M059J (cell line): ENCODE results near the gene CNTRL. TPM values are rescaled to one million over a fixed set of nuclear protein-coding genes. Genes with fewer than 3 reads are reported as not detected.
"Not testable (repeated sequence)": the region's sequence is repeated elsewhere in the genome, so short reads cannot be mapped to it uniquely, and the experiment has no call there.

Source experiments
- DNase-seq: peaks from one replicate; pipeline ENCODE4 v3.0.0-alpha.2; 2012; ENCODE audit warnings: low read depth
- total RNA-seq: library from RNA; depleted of rRNA; stranded (reverse); fragments of >200 nt; shearing (Covaris generic); gene quantifications from 2 replicates; pipeline ENCODE4 v1.2.3, GENCODE V29; 2014; rRNA removed

The CNTRL gene
- total RNA-seq: 10.1 and 11.1 TPM in 2 replicates

DNA sequence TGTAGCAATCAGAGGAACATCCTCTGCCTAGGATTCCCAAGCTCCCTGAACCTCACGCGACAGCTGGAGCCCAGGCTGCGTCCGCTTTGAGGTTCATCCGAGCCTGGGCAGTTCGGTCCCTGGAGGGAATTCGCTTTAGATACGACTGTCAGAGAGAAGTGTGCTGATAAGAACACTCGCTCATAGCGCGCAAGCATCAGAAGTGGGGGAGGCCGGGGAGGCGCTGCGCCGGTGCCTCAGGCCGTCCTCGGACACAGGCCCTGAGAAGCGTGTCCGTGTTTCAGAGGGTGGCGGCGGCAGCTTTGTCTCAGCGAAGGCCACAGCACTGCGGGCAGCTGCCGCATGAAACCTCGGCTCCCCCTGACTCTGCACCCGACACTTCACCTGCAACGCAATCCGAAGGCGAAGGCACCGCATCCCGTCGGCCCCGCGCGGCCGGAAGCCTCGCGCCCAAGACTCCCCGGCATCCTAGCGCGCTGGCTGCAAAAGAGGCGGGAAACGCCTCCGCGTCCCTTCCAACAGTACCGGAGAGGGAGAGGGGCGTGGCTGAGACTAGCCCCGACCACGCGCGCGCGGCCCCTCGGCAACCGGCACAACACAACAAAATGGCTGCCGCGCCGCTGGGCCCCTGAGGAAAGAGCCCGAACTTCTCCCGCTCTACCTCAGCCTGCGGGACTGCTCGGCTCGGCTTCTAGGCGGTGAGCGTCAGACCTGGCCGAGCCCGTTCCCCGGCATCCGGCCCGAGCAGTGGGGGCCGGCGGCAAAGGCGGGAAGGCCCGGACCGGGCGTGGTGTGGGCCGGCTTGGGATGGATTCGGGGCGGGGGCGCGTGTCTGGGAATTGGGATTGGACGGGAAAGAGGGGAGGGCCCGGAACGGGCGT lies at the start of gene CNTRL:
Gene CNTRL, plus strand, starts transcription at position 586 of the 881 bp plus-strand sequence. CDS start 13,372 bp downstream, outside the sequence.
- DNase-seq: peak; percentile 93

GRCh38 chr9:121026260-121026691 lies 48.5 kb upstream of the CNTRL start:
- DNase-seq: no peak

GRCh38 chr9:121026768-121027167 lies 48.0 kb upstream of the CNTRL start:
- DNase-seq: no peak

- DNase-seq: not testable (repeated sequence)
These were observed 46.5 kb upstream of the CNTRL start for GRCh38 chr9:121028285-121028684.

DNA sequence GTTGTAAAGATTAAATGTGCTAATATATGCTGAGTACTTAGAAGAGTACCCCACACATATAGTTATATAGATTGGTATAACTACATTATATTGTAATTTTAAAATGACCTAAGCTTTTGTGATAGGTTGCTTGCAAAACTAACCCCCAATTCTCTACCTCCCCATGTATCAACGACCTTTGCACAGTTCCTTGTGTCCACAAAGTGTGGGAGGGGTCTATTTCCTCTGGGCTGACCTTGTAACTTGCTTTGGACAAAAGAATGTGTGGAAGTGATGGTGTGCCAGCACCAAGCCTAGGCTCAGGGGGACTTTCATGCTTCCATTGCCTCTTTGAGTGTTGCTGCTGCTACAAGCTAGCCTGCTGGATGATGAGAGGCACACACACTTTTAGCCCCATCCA lies 45.3 kb upstream of the CNTRL start:
- DNase-seq: no peak

GRCh38 chr9:121034529-121034928 lies 40.2 kb upstream of the CNTRL start:
- no peak for DNase-seq

DNA sequence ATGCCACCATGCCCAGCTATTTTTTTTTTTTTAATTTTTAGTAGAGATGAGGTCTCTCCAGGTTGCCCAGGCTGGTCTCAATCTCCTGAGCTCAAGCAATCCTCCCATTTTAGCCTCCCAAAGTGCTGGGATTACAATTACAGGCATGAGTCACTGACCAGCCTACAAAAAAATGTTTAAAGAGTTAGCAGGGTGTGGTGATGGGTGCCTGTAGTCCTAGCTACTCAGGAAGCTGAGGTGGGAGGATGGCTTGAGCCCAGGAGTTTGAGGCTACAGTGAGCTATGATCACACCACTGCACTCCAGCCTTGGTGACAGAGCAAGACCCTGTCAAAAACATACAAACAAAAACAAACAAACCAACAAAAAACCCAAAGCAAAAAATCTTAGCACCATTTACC lies 39.0 kb upstream of the CNTRL start:
- DNase-seq: peak; percentile 56

GRCh38 chr9:121038362-121038761 lies 36.4 kb upstream of the CNTRL start:
- DNase-seq: no peak

- DNase-seq: no peak
These were observed 36.0 kb upstream of the CNTRL start for GRCh38 chr9:121038804-121039203.

DNA sequence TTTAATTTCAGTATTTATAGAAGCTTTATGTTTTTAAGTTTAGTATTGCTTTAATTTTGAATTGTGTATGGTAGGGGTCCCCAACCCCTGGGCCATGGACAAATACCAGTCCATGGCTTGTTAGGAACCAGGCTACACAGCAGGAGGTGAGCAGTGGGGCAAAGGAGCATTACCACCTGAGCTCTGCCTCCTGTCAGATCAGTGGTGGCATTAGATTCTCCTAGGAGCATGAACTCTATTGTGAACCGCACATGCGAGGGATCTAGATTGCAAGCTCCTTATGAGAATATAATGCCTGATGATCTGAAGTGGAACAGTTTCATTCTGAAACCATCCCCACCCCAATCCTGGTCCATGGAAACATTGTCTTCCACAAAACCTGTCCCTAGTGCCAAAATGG lies 26.6 kb upstream of the CNTRL start:
- no peak for DNase-seq

- DNase-seq: no peak
These were observed 26.1 kb upstream of the CNTRL start for GRCh38 chr9:121048618-121049017.

DNA sequence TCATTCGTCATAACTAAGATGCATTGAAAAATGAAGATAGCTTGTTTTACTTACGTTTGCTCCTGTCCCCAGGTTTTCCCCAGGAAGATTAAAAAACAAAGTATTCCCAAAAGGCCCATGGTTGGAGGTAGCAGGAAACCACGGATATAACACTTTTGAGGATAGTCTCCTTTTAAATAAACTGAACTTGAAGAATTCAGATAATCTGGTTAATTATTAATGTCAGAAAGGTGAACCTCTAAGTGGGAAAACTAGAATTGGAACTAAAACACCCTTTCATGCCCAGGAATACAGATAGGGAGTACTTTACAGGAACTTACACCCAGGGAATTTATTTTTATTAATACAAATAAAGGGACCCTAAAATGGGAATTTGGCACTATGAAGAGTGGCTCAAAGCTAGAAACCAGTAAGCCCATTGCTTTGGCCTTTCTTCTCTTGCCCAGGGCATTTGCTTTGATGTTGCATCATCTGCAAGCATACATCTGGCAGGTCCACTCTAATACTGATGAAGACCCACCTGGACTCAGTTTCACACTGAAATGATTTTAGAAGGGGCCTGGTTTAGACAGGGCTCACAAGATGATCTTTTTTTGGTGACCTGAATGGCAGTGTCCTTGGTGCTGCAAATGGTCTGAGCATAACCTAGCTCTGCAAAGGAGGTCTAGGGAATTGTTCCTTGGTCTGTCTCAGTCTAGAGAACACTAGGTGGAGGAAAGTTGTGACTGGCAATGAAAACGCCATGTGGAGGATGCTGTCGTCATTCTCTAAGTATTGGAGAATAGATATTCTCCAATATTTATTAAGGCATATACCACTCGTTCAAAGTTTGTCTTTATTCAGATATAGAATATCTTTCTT lies 24.4 kb upstream of the CNTRL start, which contains the start of gene C5:
Gene C5, minus strand, starts transcription at position 148 of the 861 bp plus-strand sequence. Its CDS starts 29 bp downstream, at position 119.
- no peak for DNase-seq

DNA sequence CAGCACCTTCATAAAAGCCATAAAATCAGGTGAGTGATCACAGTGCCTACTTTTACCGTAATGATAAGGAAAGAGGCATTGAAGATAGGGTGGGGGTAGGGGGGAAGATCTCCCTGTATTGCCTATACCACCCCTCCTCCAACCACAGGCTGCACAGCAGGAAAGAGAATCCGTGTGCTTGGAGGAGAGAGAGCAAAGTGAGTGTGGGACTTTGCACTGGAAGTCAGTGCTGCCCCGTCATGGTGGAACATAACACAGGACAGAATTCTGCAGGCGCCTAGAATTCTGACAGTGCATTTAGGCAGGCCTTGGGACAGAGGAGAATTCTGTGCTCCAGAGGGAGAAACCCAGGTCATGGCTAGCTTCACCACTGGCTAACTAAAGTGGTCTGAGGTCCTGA lies 21.2 kb upstream of the CNTRL start:
- no peak for DNase-seq

DNA sequence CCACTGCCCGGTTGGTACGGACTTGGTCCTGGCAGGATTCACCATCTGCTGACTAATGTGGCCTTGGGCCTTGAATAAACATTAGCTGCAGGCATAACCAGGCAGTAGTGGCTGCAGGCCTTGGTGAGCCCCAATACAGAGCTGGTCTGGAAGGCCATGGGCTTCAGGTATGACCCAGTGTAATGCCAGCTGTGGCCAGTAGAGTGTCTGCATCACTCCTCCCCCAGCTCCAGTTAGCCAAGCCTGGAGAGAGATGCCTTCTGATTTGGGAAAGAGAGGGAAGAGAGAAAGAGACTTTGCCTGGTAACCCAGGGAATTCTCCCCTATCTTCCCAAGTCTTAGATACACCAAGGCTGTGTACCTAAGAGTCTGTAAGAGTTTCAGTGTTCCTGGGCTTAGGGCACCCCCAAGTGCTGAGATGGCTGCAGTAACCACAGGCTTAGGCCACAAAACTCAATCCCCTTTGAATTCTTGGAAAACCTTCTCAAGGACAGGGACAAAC lies 19.1 kb upstream of the CNTRL start:
- DNase-seq: peak; percentile 15

DNA sequence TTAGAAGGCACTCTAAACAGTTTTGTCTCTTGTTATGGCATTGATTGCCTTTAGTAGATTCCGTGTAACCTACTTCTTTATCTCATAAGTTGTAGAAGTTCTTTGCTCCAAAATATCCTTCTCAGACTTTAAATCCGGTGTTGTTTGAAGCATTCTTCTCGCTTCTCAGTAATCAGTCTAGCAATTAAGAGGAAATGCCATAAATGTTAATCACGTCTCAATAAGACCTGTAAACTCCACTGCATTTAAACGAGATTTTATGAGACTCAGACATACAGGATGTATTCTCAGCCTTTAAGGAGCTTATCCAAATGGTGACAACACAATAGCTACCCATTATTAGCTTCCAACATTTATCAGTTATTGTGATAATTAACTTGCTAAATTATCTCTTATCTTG lies 16.9 kb upstream of the CNTRL start:
- DNase-seq: no peak

DNA sequence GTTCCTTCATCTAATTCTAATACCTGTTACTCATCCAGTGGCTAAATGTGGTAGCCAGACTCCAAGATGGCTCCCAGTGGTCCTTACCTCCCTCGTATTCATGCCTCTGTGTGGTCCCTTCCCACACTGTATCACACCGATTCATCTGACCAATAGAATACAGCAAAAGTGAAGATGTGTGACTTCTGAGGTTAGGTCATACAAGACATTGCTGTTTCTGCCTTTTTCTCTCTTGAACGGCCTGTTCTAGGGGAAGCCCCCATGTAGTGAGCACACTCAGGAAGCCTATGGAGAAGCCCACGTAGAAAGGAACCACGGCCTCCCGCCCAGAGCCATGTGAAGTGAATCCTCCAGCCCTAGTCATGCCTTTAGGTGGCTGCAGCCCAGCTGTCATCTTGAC lies 15.2 kb upstream of the CNTRL start:
- no peak for DNase-seq

DNA sequence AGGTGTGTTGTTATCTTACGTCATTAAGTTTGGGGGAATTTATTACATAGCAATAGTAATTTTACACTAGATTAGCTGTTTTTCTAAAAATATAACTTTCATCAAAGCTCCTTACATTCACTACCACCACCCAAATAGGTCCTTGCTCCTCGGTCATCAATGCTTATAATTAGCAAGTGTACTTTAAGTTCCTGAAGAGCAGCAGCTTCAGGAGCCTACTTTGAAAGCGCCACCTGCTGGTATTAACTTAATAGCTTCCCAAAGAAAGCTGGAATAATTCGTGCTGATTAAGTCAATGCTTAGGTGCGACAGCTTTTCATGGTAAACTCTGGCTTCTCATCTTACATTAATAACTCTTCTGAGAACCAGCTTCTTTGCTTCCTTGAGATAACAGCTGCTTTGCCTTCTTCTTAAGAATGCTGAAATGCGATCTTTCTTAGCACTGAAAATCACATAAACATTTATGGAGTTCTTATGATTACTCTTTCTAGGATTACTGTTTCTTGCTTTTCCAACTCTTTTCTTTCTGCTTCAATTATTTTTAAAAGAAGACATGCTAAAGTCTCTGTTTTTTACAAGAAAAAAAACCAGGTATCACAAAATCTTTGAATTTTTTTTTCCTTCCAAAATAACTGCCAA lies 14.6 kb upstream of the CNTRL start:
- DNase-seq: peak; percentile 64

GRCh38 chr9:121066850-121067249 lies 7.9 kb upstream of the CNTRL start:
- no peak for DNase-seq

DNA sequence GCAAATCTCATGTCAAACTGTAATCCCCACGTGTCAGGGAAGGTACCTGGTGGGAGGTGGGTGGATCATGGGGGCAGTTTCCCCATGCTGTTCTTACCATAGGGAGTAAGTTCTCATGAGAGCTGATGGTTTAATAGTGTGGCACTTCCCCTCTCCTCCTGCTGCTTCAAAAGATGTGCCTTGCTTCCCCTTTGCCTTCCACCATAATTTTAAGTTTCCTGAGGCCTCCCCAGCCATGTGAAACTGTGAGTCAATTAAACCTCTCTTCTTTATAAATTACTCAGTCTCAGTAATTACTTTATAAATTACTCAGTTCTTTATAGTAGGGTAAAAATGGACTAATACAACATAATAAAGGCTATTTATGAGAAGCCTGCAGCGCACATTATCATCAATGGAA lies 7.1 kb upstream of the CNTRL start:
- DNase-seq: no peak

GRCh38 chr9:121069396-121069795 lies 5.4 kb upstream of the CNTRL start:
- no peak for DNase-seq

GRCh38 chr9:121071370-121071755 lies 3.4 kb upstream of the CNTRL start:
- DNase-seq: no peak
